ENCODE data around the gene CLSTN2.

DNA sequence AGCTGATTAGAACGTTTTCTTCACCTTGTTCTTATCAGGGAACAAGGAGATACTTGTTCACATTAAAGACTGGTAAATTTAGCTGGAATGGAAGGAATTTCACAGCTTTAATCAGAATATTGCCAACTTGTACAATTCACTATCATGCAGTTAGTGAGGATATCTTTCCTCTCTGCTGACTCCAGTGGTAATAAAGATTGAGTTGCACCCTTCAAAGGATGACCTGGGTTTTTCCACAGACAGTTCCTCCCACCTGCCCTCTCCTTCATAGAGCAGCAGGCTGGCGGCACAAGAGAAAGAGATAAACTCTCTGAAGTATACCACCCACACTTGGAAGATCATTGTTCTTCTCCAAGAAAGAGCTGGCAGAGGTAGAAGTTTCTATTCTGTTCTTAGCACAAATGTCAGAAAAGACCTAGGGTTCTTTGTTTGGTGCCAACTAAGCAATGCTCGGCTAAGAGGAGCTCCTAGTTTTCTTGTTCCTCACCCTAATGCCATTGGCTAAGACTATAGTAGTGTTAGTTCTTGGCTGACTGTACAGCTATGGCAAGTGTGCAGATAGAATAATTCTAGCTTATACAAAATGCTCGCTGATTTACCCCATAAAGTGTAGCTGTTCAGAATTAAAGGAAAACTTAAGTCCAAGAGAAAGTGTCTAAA, 169.1 kb downstream of the CLSTN2 start:
- TF ChIP-seq, protein P1, sequence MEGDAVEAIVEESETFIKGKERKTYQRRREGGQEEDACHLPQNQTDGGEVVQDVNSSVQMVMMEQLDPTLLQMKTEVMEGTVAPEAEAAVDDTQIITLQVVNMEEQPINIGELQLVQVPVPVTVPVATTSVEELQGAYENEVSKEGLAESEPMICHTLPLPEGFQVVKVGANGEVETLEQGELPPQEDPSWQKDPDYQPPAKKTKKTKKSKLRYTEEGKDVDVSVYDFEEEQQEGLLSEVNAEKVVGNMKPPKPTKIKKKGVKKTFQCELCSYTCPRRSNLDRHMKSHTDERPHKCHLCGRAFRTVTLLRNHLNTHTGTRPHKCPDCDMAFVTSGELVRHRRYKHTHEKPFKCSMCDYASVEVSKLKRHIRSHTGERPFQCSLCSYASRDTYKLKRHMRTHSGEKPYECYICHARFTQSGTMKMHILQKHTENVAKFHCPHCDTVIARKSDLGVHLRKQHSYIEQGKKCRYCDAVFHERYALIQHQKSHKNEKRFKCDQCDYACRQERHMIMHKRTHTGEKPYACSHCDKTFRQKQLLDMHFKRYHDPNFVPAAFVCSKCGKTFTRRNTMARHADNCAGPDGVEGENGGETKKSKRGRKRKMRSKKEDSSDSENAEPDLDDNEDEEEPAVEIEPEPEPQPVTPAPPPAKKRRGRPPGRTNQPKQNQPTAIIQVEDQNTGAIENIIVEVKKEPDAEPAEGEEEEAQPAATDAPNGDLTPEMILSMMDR (conservative IDR thresholded peaks at IDR 0.05 in 1 of 2, IDR thresholded peaks at IDR 0.05 in 1 of 2; ENCODE audit: extremely low read depth in 1 of 2, insufficient read depth in 1 of 2, low read depth in 1 of 2, low read length in 2 of 2): no peak
- no peak for TF ChIP-seq EZH2 (IDR thresholded peaks at IDR 0.05; ENCODE audit: borderline replicate concordance, low read length)
